ENCODE results near the gene GLT1D1.

DNA sequence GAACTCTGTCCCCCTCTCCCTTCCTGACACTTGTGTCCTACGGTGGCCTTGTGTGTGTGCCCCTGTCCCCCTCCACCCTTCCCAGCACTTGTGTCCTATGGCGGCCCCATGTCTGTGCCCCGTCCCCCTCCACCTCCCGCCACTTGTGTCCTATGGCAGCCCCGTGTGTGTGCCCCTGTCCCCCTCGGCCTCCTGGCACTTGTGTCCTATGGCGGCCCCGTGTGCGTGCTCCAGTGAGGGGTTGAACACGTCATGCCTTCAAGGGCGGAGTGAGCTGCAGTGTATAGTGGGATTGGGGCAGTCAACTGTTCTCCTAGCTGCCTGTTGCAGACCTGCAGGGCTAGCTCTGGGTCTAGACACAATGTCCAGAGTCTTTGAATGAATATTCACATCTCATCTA, 108.7 kb downstream of the GLT1D1 start:
- TF ChIP-seq, protein P1, sequence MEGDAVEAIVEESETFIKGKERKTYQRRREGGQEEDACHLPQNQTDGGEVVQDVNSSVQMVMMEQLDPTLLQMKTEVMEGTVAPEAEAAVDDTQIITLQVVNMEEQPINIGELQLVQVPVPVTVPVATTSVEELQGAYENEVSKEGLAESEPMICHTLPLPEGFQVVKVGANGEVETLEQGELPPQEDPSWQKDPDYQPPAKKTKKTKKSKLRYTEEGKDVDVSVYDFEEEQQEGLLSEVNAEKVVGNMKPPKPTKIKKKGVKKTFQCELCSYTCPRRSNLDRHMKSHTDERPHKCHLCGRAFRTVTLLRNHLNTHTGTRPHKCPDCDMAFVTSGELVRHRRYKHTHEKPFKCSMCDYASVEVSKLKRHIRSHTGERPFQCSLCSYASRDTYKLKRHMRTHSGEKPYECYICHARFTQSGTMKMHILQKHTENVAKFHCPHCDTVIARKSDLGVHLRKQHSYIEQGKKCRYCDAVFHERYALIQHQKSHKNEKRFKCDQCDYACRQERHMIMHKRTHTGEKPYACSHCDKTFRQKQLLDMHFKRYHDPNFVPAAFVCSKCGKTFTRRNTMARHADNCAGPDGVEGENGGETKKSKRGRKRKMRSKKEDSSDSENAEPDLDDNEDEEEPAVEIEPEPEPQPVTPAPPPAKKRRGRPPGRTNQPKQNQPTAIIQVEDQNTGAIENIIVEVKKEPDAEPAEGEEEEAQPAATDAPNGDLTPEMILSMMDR (IDR thresholded peaks at IDR 0.05; ENCODE audit: borderline replicate concordance, extremely low read depth, low read length, poor library complexity, severe bottlenecking), result no peak
- TF ChIP-seq EZH2 (IDR thresholded peaks at IDR 0.05; ENCODE audit: borderline replicate concordance, low read depth, low read length, severe bottlenecking), result no peak

All from DND-41 (cell line).